ENCODE measurements around the gene ENTPD1.
"Not testable (repeated sequence)": the region's sequence is repeated elsewhere in the genome, so short reads cannot be mapped to it uniquely, and the experiment has no call there.

GRCh38 chr10:95874783-95875182 lies 118.8 kb downstream of the ENTPD1 start:
- TF ChIP-seq CTCF, POLR2A (IDR thresholded peaks at IDR 0.05): not testable (repeated sequence)

All from adrenal gland (tissue), 5 donors.